Raji (cell line): ENCODE data around the gene P2RX6.

Experiments
- POLR2A ChIP-seq: IDR thresholded peaks from 2 replicates; pipeline ENCODE4 v1.6.1; 2011; ENCODE audit warnings: low read depth, low read length, control low read depth; ENCODE audit not compliant: insufficient read depth

Gene P2RX6

DNA sequence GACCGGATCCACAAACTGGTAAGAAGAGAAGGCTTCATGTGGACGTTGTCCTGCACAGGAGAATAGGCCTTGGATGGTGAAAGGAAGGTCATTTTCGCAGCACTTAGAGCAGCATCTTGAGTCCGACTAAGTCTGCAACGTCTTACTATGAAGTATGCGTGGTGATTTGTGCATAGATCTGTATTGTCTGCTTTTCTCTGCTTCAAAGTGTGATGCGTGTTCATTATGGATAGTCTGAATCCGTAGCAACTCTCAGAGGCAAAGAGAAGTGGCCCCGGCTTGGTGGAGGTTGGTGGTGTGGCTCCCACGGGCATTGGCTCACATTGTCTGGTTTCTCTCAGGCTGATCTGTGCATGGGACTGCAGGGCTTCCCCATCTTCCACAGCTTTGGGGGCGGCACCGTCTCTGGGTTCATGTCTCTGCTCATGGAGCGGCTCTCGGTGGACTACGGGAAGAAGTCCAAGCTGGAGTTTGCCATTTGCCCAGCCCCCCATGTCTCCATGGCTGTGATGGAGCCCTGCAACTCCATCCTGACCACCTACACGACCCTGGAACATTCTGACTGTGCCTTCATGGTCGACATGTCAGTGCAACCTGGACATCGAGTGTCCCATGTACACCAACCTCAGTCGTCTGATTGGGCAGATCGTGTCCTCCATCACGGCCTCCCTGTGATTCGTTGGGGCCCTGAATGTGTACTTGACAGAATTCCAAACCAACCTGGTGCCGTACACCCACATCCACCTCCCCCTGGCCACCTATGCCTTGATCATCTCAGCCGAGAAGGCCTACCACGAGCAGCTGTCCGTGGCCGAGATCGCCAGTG is 52.3 kb downstream of the P2RX6 start:
- no peak for TF ChIP-seq POLR2A

- TF ChIP-seq POLR2A, result no peak
Measured at GRCh38 chr22:21067901-21068680, 53.1 kb downstream of the P2RX6 start.

DNA sequence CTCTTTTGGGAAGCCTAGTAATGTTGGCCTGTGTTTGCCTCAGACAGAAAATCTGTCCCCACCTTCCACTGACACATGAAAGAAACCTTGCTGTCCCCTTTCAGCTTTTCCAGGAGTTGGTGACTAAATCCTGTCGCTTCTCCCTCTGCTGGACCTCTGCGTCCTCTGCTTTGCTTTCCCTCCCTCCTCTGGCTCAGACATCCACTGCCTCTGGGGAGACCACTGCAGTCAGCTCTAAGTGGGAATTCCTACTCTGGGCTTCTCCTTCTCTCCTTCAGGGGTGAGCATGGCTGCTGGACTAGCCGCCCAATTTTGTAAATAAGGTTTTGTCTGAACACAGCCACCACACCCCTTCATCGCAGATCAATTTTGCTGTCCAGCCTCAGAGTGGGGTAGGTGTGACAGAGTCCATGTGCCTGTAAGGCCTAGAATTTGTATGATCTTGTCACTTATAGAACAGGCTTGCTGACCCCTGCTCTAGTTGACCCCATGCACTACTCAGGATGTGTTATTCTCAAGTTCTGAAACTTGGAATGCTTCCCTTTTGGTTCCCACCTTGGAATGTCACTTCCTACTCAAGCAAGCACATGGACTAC is 53.8 kb downstream of the P2RX6 start:
- TF ChIP-seq POLR2A, result no peak

- TF ChIP-seq POLR2A, result no peak
Measured at GRCh38 chr22:21069375-21069774, 54.4 kb downstream of the P2RX6 start.

- no peak for TF ChIP-seq POLR2A
Measured at GRCh38 chr22:21070690-21071615, 56.0 kb downstream of the P2RX6 start.

GRCh38 chr22:21073023-21073422 is 58.1 kb downstream of the P2RX6 start:
- no peak for TF ChIP-seq POLR2A

GRCh38 chr22:21073482-21073881 is 58.5 kb downstream of the P2RX6 start:
- no peak for TF ChIP-seq POLR2A

DNA sequence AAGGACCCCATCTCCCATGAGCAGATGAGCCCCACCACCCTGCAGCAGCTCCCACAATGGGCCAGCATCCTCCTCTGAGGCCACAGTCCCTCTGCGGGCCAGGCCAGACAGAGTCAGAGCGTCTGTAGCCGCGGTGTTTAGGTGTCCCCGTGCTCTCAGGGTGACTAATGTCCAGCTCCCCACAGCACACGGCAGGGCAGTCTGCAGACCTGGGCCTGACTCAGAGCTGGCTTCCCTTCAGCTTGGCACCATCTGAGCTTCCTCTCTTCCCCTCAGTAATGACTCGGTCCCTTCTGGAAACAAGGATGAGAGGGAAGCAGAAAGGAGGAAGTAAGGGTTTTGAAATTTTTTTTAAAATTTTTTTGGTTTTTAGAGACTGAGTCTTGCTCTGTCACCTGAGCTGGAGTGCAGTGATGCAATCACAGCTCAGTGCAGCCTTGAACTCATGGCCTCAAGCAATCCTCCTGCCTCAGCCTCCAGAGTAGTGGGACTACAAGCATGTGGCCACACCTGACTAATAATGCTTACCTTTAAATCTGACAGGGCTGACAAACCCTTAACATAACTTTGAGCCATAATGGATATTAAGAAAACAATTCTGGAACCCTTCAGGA is 59.2 kb downstream of the P2RX6 start:
- TF ChIP-seq POLR2A, result no peak

- TF ChIP-seq POLR2A, result no peak
Measured at GRCh38 chr22:21075516-21076138, 60.7 kb downstream of the P2RX6 start.

DNA sequence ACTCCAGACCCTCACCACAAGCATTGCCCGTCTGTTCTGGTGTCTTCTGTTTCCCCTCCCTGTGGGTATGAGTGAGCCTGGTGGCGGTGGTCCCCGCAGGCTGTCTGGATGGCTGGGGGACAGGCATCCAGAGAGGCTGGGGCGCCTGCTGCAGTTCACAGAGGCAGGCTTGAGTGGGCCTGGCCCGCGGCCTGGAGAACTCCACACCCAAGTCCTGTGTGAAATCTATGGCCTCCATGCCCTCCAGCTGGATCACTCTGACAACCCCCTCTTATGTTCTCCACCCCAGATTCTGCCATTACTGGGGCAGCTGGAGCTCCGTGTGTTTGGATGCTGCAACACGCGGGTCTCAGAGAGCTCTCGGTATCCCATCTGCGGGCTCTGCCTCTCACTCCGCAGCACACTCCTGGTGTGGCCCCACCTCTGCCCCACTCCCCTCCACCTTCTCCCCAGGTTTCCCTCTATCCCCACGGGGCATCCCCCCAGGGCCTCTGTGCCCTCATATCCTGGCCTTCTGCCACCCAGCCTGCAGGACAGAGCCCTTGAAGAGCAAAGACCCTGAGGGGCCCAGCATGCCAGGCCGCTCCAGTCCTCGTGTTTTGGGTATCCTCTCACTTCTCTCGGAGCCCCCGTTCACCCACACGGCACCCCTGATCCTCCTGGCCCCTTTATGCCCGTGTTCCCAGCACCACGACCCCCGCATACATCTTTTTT is 62.1 kb downstream of the P2RX6 start:
- TF ChIP-seq POLR2A, result no peak
